ENCODE results near the gene STAC2. TPM values are rescaled to one million over a fixed set of nuclear protein-coding genes. Genes with fewer than 3 reads are reported as not detected.
"Not testable (repeated sequence)": the region's sequence is repeated elsewhere in the genome, so short reads cannot be mapped to it uniquely, and the experiment has no call there.

The STAC2 gene, protein sequence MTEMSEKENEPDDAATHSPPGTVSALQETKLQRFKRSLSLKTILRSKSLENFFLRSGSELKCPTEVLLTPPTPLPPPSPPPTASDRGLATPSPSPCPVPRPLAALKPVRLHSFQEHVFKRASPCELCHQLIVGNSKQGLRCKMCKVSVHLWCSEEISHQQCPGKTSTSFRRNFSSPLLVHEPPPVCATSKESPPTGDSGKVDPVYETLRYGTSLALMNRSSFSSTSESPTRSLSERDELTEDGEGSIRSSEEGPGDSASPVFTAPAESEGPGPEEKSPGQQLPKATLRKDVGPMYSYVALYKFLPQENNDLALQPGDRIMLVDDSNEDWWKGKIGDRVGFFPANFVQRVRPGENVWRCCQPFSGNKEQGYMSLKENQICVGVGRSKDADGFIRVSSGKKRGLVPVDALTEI
- total RNA-seq (2014; rRNA removed; shearing (Covaris generic); ENCODE audit: low replicate concordance), result not detected in 2 replicates

DNA sequence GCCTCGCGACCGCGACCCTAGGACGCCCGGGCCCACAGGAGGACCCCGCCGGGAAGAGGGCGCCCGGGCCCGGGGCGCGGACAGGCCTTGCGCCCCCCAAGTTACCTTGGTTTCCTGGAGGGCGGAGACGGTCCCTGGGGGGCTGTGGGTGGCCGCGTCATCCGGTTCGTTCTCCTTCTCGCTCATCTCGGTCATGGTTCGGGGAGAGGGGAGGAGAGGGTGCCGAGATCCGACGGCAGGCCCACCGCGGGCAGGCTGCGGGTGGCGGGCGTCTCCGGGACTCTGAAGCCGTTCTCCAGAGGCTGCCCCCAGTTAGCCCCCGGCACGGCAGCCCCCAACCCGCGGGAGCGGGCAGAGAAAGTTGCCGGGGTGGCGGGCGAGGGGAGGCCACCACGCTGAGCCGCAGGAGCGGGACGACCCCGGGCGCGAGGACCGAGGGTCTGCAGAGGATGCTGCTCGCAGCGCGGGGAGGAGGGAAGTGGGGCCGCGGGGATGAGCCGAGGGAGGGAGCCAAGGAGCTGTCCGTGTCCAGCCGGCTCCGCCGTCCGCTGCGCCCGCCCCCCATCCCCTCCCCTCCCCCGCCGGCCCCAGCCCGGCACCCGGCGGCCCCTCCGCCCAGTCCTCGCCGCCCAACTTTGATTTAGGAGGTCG, at the start of gene STAC2:
Gene STAC2 (minus strand): TSS at position 638 of the 651 bp plus-strand sequence. CDS start 443 bp downstream, at position 195.
- no peak for DNase-seq
- Histone ChIP-seq H3K27me3 (peaks cover 7% of the 10 kb centered on the region), H3K4me3 (no peak within 1 kb of the TSS), H3K36me3 (no peaks in the 10 kb centered on the region), H3K9me3 (no peaks in the 10 kb centered on the region)

- Histone ChIP-seq H3K27me3 (no peaks in the 10 kb centered on the region), H3K4me3 (no peak overlapping the region), H3K36me3 (peaks cover 13% of the 10 kb centered on the region), H3K9me3 (no peaks in the 10 kb centered on the region)
- DNase-seq, result no peak
Measured at GRCh38 chr17:39271546-39271945, 45.8 kb upstream of the STAC2 start.

DNA sequence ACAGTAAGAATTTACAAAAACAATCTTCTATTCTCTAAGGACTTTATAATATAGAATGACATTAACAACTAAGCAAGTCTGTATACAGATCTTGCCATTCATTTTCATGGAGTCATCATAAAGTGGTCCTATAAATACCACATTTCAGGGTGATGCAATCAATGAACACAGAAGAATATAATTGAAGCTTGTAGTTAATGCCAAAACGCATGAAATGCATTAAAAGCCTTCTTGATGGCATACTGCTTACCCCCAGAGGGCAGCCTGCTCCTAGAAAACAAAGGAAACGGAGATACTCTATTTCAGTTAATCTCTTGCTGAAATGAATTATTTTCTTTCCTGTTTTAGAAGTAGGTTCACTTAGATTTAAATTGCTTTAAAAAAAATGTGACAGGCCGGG, 45.2 kb upstream of the STAC2 start:
- DNase-seq, result peak; percentile 70
- Histone ChIP-seq H3K36me3 (peaks cover 13% of the 10 kb centered on the region), H3K9me3 (no peaks in the 10 kb centered on the region), H3K27me3 (no peaks in the 10 kb centered on the region), H3K4me3 (no peak overlapping the region)

DNA sequence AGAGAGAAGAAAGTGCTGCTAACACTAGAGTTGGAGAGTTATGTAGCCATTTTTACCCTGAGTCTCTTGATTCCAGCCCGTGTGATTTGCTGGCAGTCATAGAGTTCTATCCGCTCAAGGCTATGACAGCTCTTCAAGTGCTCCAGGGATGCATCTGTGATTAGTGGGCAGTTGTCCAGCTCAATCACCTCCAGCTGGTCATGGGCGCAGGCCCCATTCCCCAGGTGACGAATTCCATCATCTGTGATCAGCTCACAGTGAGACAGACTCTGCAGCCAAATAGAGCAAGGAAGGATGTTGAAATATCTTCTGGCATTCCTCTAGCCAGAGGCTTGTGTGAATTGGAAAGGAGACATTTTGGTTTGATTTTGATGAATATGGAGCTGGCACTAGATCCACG, 38.4 kb upstream of the STAC2 start:
- no peaks in the 10 kb centered on the region for H3K9me3 ChIP-seq
- H3K4me3 ChIP-seq, result no peak overlapping the region
- DNase-seq, result no peak
- no peaks in the 10 kb centered on the region for H3K27me3 ChIP-seq
- peaks cover 24% of the 10 kb centered on the region for H3K36me3 ChIP-seq

DNA sequence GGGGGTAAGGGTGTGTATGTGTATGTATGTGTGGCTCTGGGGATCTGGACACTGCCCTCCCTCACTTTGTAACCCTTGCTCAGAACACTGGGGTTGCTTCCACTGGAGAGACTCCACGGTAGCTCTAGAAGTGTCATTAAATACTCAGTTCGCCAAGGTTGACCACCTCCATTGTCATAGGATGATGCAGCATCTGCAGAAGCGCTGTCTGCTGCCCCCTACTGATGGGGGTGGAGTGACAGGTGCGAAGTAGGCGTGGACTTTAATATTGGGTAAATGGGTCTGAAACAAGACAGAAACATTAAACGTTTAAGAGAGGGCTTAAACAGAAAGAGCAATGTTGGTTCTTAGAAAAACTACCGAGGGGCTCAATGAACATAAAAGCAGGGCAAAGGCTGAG, 35.5 kb upstream of the STAC2 start:
- no peak for DNase-seq
- H3K27me3 ChIP-seq, result no peaks in the 10 kb centered on the region
- H3K4me3 ChIP-seq, result no peak overlapping the region
- peaks cover 25% of the 10 kb centered on the region for H3K36me3 ChIP-seq
- H3K9me3 ChIP-seq, result no peaks in the 10 kb centered on the region

DNA sequence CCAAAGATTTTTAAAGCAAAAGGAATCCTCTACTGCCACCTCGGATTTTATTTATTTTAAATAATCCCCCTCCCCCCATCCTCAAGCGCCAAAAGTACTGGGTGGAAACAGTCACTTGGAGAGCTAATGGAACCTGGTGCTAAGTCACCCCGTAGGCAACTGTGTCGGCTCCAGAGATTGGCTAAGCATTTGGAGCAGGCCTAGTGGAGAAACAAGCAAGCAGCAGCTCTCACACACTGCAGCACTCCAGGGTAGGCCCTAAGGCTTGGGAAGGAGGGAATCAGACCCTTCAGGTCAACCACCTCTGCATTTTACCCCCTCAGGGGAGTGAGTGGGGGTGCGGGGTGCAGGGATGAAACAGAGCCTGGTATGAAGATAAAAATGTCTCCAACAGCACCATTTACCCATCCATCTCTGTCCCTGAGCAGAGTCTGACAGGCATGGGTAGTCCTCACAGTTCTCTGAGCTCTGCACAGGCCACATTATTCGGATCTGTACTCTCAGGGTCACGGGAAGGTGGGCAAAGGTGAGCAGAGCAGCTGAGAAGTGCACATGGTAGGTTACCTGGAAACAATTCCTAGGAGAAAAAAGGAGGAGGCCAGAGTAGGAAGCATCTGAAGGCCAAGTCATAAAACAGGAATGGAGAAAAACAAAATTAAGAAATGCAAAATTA, 27.2 kb upstream of the STAC2 start:
- Histone ChIP-seq H3K9me3 (no peaks in the 10 kb centered on the region), H3K27me3 (no peaks in the 10 kb centered on the region), H3K36me3 (peaks cover 10% of the 10 kb centered on the region; the same call in 1 of the 2 replicates), H3K4me3 (no peak overlapping the region)
- no peak for DNase-seq

GRCh38 chr17:39251997-39252396, 26.3 kb upstream of the STAC2 start:
- H3K36me3 ChIP-seq, result peaks cover 5% of the 10 kb centered on the region; the same call in 1 of the 2 replicates
- H3K9me3 ChIP-seq, result no peaks in the 10 kb centered on the region
- DNase-seq, result no peak
- H3K4me3 ChIP-seq, result no peak overlapping the region
- H3K27me3 ChIP-seq, result no peaks in the 10 kb centered on the region

DNA sequence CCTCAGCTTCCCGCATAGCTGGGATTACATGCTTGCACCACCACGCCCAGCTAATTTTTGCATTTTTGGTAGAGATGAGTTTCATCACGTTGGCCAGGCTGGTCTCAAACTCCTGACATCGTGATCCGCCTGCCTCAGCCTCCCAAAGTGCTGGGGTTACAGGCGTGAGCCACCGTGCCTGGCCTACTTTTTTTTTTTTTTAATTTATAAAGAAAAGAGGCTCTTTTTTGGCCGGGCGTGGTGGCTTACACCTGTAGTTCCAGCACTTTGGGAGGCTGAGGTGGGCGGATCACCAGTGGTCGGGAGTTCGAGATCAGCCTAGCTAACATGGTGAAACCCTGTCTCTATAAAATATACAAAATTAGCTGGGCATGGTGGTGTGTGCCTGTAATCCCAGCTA, 24.3 kb upstream of the STAC2 start:
- H3K36me3 ChIP-seq, H3K4me3 ChIP-seq, H3K27me3 ChIP-seq, H3K9me3 ChIP-seq, DNase-seq: not testable (repeated sequence)

DNA sequence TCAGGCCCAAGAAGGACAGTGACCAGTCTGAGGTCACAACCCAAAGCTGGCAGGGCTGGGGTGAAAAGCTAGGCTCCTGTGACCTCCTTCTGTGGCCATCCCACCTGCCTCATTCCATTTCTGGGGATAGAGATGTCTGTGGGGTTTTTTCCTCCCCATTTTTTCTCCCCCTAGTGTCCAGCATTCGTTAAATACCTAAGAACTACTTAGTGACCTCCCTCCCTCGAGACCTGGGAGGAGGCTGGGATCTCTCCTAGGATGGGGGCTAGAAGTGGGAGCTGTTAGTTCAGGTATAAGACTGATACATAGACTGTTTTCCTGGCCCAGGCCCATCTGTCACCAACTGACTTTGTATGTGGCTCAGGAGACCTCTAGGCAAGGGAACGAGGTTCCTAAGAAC, 20.5 kb upstream of the STAC2 start:
- no peak for DNase-seq
- H3K27me3 ChIP-seq, result no peaks in the 10 kb centered on the region
- H3K9me3 ChIP-seq, result no peaks in the 10 kb centered on the region
- no peaks in the 10 kb centered on the region for H3K36me3 ChIP-seq
- H3K4me3 ChIP-seq, result no peak overlapping the region

DNA sequence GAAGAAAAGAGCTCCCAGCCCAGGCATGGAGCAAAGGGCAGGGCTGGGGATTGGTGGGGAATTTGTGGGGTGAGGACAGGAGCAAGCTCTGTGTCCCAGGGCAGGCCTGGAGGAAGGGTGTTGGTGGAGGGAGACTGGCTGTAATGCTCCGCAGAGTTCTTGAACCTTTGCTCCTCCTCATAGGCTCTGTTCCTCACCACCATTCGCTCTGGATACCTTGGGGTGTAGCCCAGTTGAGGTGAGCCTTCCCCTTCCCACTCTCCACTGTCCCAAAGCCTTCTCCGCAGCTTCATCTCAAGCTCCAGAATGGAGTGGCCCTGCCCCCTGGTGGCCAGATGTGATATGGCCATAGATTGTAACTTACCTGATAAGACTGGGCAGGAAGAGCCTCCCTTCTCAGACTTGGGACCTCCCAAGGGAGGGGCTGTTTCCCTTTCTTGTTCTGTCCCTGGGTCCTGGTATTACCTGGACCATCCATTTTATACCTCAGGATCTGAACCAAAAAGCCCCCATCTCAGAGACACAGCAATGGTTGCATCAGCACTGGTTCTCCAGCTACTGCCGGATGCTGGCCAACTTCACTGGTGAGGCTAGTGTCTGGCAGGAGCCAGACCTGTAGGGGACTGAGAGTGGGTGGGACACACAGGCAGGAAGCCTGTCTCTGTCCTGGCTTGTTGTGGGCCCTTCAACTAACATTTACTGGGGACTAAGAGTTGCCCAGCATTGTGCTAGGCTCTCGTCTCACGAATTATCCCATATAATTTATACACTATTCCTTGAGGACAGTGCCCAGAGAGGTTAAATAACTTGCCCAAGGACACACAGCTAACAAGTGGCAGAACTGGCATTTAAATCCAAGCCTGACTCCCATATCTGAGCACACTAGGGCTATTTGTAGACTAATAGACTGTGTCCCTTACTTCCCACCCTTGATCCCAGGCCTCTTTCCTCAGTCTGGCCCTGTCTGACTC, 19.1 kb upstream of the STAC2 start:
- H3K36me3 ChIP-seq, result no peaks in the 10 kb centered on the region
- H3K4me3 ChIP-seq, result no peak overlapping the region
- peak; percentile 70 for DNase-seq
- H3K27me3 ChIP-seq, result no peaks in the 10 kb centered on the region
- no peaks in the 10 kb centered on the region for H3K9me3 ChIP-seq

GRCh38 chr17:39244016-39244599, 18.4 kb upstream of the STAC2 start:
- Histone ChIP-seq H3K9me3 (no peaks in the 10 kb centered on the region), H3K27me3 (no peaks in the 10 kb centered on the region), H3K36me3 (no peaks in the 10 kb centered on the region), H3K4me3 (no peak overlapping the region)
- DNase-seq, result no peak

- H3K9me3 ChIP-seq, result no peaks in the 10 kb centered on the region
- no peaks in the 10 kb centered on the region for H3K36me3 ChIP-seq
- no peak overlapping the region for H3K4me3 ChIP-seq
- no peak for DNase-seq
- no peaks in the 10 kb centered on the region for H3K27me3 ChIP-seq
Measured at GRCh38 chr17:39243155-39243554, 17.4 kb upstream of the STAC2 start.

DNA sequence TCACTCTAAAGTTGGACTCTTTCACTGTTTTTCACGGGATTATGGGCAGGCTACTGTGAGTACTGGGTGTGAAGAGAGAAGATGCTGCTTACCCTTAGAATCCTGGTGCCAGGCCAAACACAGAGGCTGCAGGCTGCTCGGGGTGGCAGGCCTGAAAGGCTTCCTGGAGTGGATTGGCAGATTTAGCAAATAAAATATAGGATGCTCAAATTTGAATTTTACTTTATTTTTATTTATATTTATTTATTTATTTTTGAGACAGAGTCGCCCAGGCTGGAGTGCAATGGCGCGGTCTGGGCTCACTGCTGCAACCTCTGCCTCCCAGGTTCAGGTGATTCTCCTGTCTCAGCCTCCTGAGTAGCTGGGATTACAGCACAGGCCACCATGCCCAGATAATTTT, 14.9 kb upstream of the STAC2 start:
- H3K4me3 ChIP-seq, result no peak overlapping the region
- no peaks in the 10 kb centered on the region for H3K36me3 ChIP-seq
- DNase-seq, result no peak
- no peaks in the 10 kb centered on the region for H3K27me3 ChIP-seq
- no peaks in the 10 kb centered on the region for H3K9me3 ChIP-seq

- Histone ChIP-seq H3K27me3 (no peaks in the 10 kb centered on the region), H3K9me3 (no peaks in the 10 kb centered on the region), H3K36me3 (no peaks in the 10 kb centered on the region), H3K4me3 (no peak overlapping the region)
- no peak for DNase-seq
Measured at GRCh38 chr17:39239640-39240314, 14.0 kb upstream of the STAC2 start.

DNA sequence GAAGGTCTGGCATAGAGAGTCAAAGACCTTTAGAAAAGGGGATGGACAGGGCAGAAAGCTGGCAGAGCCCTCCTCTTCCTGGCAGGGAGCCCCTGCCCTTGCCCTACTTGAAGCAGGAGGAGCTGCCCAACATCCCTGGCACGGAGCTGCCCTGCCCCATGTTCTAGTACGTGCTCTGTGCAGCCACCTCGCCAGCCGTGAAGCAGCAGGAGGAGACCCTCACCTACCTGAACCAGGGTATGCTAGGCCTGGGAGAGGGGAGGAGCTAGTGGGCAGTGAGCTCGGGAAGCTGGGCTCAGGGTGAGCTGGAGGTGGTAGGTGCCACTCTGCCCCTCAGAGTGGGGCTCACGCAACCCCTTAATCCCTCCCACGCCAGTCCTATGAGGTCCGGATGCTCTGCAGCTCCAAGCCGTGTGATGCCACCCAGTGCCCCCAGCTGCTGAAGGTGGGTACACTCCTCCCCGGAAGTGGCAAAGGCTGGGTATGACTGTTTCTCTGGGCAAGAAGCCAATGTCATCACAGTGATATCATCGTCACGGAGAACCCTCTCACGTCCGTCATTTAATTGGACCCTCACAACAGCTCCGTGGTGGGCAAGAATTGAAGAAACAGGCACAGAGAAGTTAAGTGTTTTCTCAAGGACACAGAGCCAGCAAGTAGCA, 12.7 kb upstream of the STAC2 start:
- no peaks in the 10 kb centered on the region for H3K27me3 ChIP-seq
- H3K36me3 ChIP-seq, result no peaks in the 10 kb centered on the region
- peak; percentile 79 for DNase-seq

More for the DNA sequence above, 12.7 kb upstream of the STAC2 start:
- no peaks in the 10 kb centered on the region for H3K9me3 ChIP-seq
- no peak overlapping the region for H3K4me3 ChIP-seq

Measured in MG63 (cell line).